ENCODE data around the gene DGAT2.

Gene DGAT2

DNA sequence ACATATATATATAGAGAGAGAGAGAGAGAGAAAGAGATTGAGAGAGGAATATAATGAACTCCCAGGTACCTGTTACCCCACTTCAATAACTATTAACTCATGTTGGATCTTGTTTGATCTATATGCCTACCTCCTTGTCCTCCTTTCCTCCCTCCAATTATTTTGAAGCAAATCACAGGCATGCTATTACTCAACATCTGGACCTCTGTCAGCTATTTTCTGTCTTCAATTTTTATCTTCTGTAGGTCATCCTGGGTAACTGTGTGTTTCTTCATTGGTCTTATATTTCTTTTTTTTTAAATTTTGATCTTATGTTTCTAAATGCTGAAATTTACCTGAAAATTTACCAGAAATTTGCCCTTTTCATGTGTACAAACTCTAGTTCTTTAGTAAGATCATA lies 71.3 kb downstream of the DGAT2 start:
- no peaks in the 10 kb centered on the region for H4K20me1 ChIP-seq (ENCODE audit: insufficient read depth, low read length)

DNA sequence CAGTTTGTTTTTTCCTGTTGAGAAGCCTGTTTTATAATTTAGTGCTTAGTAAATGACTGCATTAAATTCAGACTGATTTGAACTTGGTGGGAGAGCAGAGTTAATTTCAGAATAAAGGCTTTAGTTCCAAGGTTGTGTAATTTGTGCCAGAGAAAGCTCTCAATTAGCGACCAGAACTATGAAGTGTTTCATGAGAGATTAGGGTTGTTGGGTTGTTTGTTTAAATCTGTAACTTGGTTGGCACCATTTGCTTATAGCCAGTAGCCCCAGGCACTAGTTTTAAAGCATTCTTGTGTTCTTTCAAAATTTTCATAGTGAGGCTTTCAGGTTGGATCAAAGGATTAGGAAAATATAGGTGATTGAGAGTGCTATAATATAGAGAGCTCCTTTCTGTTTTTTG lies 71.9 kb downstream of the DGAT2 start:
- no peaks in the 10 kb centered on the region for H4K20me1 ChIP-seq (ENCODE audit: insufficient read depth, low read length)
- peaks cover 77% of the 10 kb centered on the region for H3K79me2 ChIP-seq (ENCODE audit: insufficient read depth, low read length)
- H3K4me3 ChIP-seq (ENCODE audit: low read depth, low read length, poor library complexity, severe bottlenecking), result no peak overlapping the region
- H3K9me3 ChIP-seq (ENCODE audit: low read length), result no peaks in the 10 kb centered on the region
- H2AFZ ChIP-seq (ENCODE audit: low read length), result no peak overlapping the region
- TF ChIP-seq EZH2 (IDR thresholded peaks at IDR 0.05; ENCODE audit: borderline replicate concordance, low read length), result no peak
- TF ChIP-seq, protein P1, sequence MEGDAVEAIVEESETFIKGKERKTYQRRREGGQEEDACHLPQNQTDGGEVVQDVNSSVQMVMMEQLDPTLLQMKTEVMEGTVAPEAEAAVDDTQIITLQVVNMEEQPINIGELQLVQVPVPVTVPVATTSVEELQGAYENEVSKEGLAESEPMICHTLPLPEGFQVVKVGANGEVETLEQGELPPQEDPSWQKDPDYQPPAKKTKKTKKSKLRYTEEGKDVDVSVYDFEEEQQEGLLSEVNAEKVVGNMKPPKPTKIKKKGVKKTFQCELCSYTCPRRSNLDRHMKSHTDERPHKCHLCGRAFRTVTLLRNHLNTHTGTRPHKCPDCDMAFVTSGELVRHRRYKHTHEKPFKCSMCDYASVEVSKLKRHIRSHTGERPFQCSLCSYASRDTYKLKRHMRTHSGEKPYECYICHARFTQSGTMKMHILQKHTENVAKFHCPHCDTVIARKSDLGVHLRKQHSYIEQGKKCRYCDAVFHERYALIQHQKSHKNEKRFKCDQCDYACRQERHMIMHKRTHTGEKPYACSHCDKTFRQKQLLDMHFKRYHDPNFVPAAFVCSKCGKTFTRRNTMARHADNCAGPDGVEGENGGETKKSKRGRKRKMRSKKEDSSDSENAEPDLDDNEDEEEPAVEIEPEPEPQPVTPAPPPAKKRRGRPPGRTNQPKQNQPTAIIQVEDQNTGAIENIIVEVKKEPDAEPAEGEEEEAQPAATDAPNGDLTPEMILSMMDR (IDR thresholded peaks at IDR 0.05; ENCODE audit: low read length), result no peak
- H3F3A ChIP-seq (ENCODE audit: insufficient read depth, low read length), result no peaks in the 10 kb centered on the region
- peaks cover 31% of the 10 kb centered on the region for H3K4me1 ChIP-seq (ENCODE audit: insufficient read depth, low read length, severe bottlenecking)
- no peak overlapping the region for H3K9ac ChIP-seq (ENCODE audit: low read length)
- peaks cover 23% of the 10 kb centered on the region for H3K36me3 ChIP-seq (ENCODE audit: insufficient read depth, low read length)
- no peak overlapping the region for H3K27ac ChIP-seq (ENCODE audit: low read depth, low read length, poor library complexity, severe bottlenecking)
- H3K9me2 ChIP-seq (ENCODE audit: low read depth, low read length), result no peaks in the 10 kb centered on the region
- H3K4me2 ChIP-seq (ENCODE audit: low read length), result no peak overlapping the region
- H3K27me3 ChIP-seq (ENCODE audit: insufficient read depth, low read length), result no peaks in the 10 kb centered on the region

More for the DNA sequence above, 71.3 kb downstream of the DGAT2 start:
- no peak overlapping the region for H3K4me2 ChIP-seq (ENCODE audit: low read length)
- H3F3A ChIP-seq (ENCODE audit: insufficient read depth, low read length), result no peaks in the 10 kb centered on the region
- H3K27me3 ChIP-seq (ENCODE audit: insufficient read depth, low read length), result no peaks in the 10 kb centered on the region
- H3K36me3 ChIP-seq (ENCODE audit: insufficient read depth, low read length), result peaks cover 17% of the 10 kb centered on the region
- peaks cover 36% of the 10 kb centered on the region for H3K4me1 ChIP-seq (ENCODE audit: insufficient read depth, low read length, severe bottlenecking)
- TF ChIP-seq, protein P1 (IDR thresholded peaks at IDR 0.05; ENCODE audit: low read length), result no peak
- no peak for TF ChIP-seq EZH2 (IDR thresholded peaks at IDR 0.05; ENCODE audit: borderline replicate concordance, low read length)
- peaks cover 71% of the 10 kb centered on the region for H3K79me2 ChIP-seq (ENCODE audit: insufficient read depth, low read length)
- H3K9me2 ChIP-seq (ENCODE audit: low read depth, low read length), result no peaks in the 10 kb centered on the region
- H2AFZ ChIP-seq (ENCODE audit: low read length), result no peak overlapping the region
- H3K9me3 ChIP-seq (ENCODE audit: low read length), result no peaks in the 10 kb centered on the region
- no peak overlapping the region for H3K9ac ChIP-seq (ENCODE audit: low read length)
- H3K27ac ChIP-seq (ENCODE audit: low read depth, low read length, poor library complexity, severe bottlenecking), result no peak overlapping the region
- H3K4me3 ChIP-seq (ENCODE audit: low read depth, low read length, poor library complexity, severe bottlenecking), result no peak overlapping the region

DNA sequence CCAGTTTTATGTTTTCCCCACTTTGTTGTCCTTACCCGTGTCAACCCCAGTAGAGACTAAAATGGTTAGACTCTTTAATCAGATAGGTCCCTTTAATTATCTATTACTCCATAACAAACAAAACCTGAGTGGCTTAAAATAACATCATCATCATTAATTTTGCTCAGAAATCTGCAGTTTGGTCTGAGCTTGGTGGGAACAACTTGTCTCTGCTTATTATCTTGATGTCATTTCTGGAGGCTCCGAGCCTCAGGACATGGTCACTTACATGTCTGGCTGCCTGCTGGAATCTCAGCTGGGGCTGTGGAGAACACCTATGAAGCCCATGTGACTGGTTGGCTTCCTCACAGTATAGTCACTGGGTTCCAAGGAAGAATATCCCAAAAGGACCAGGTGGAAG lies 73.2 kb downstream of the DGAT2 start:
- Histone ChIP-seq H3F3A (ENCODE audit: insufficient read depth, low read length) (no peaks in the 10 kb centered on the region), H3K27ac (ENCODE audit: low read depth, low read length, poor library complexity, severe bottlenecking) (no peak overlapping the region), H3K4me3 (ENCODE audit: low read depth, low read length, poor library complexity, severe bottlenecking) (no peak overlapping the region), H4K20me1 (ENCODE audit: insufficient read depth, low read length) (no peaks in the 10 kb centered on the region), H3K4me1 (ENCODE audit: insufficient read depth, low read length, severe bottlenecking) (peaks cover 19% of the 10 kb centered on the region), H3K9ac (ENCODE audit: low read length) (no peak overlapping the region), H3K9me2 (ENCODE audit: low read depth, low read length) (no peaks in the 10 kb centered on the region), H3K27me3 (ENCODE audit: insufficient read depth, low read length) (no peaks in the 10 kb centered on the region), H3K36me3 (ENCODE audit: insufficient read depth, low read length) (peaks cover 24% of the 10 kb centered on the region), H3K4me2 (ENCODE audit: low read length) (no peak overlapping the region), H2AFZ (ENCODE audit: low read length) (no peak overlapping the region), H3K79me2 (ENCODE audit: insufficient read depth, low read length) (peaks cover 85% of the 10 kb centered on the region), H3K9me3 (ENCODE audit: low read length) (no peaks in the 10 kb centered on the region; the same call in 1 of the 2 replicates)
- TF ChIP-seq, protein P1 (IDR thresholded peaks at IDR 0.05; ENCODE audit: low read length), result no peak
- no peak for TF ChIP-seq EZH2 (IDR thresholded peaks at IDR 0.05; ENCODE audit: borderline replicate concordance, low read length)

All from OCI-LY1 (cell line).